ENCODE data around the gene ITGB4. TPM values are rescaled to one million over a fixed set of nuclear protein-coding genes. Genes with fewer than 3 reads are reported as not detected.
"Not testable (repeated sequence)": the region's sequence is repeated elsewhere in the genome, so short reads cannot be mapped to it uniquely, and the experiment has no call there.

The ITGB4 gene
- total RNA-seq, 1 experiment from 2014 or later = 0.15 TPM

- DNase-seq (ENCODE audit: low spot score) = no peak
These were observed 48.3 kb downstream of the ITGB4 start for GRCh38 chr17:75769536-75769935.

GRCh38 chr17:75771334-75772281, 50.3 kb downstream of the ITGB4 start:
- no peak for DNase-seq (ENCODE audit: low spot score)

- no peak for DNase-seq (ENCODE audit: low spot score)
These were observed 52.0 kb downstream of the ITGB4 start for GRCh38 chr17:75773121-75773807.

- no peak for DNase-seq (ENCODE audit: low spot score)
These were observed 52.7 kb downstream of the ITGB4 start for GRCh38 chr17:75773808-75774470.

- no peak for DNase-seq (ENCODE audit: low spot score)
These were observed 53.3 kb downstream of the ITGB4 start for GRCh38 chr17:75774471-75774990.

GRCh38 chr17:75774991-75775668, 53.9 kb downstream of the ITGB4 start:
- peak; percentile 47 for DNase-seq (ENCODE audit: low spot score)

GRCh38 chr17:75776386-75777295, 55.4 kb downstream of the ITGB4 start:
- peak; percentile 51 for DNase-seq (ENCODE audit: low spot score)

- DNase-seq (ENCODE audit: low spot score) = no peak
These were observed 56.1 kb downstream of the ITGB4 start for GRCh38 chr17:75777296-75777922.

GRCh38 chr17:75778066-75778860, 57.0 kb downstream of the ITGB4 start:
- not testable (repeated sequence) for DNase-seq (ENCODE audit: low spot score)

- no peak for DNase-seq (ENCODE audit: low spot score)
These were observed 57.6 kb downstream of the ITGB4 start for GRCh38 chr17:75778861-75779249.

GRCh38 chr17:75779250-75779986, 58.2 kb downstream of the ITGB4 start:
- DNase-seq (ENCODE audit: low spot score) = peak; percentile 100

- DNase-seq (ENCODE audit: low spot score) = no peak
These were observed 59.0 kb downstream of the ITGB4 start for GRCh38 chr17:75779987-75780889.

- peak; percentile 72 for DNase-seq (ENCODE audit: low spot score)
These were observed 62.0 kb downstream of the ITGB4 start for GRCh38 chr17:75783069-75783783.

- DNase-seq (ENCODE audit: low spot score) = no peak
These were observed 62.7 kb downstream of the ITGB4 start for GRCh38 chr17:75783803-75784472.

- DNase-seq (ENCODE audit: low spot score) = peak; percentile 99
These were observed 63.3 kb downstream of the ITGB4 start, which contains the start of gene UNK for GRCh38 chr17:75784473-75785015. Gene UNK (plus strand): TSS chr17:75784806. CDS start chr17:75784881, 75 bp downstream.
